ENCODE measurements around the gene FBXL5. TPM values are rescaled to one million over a fixed set of nuclear protein-coding genes. Genes with fewer than 3 reads are reported as not detected.

Gene FBXL5
- total RNA-seq, 4 donors from 2014 or later = 154 to 246 (median 212) TPM

GRCh38 chr4:15691346-15692135 is 36.4 kb upstream of the FBXL5 start:
- H3K27ac ChIP-seq = peak overlapping the region in 1 of 3 donors; percentile 7

GRCh38 chr4:15690020-15690809 is 35.1 kb upstream of the FBXL5 start:
- 68 to 81% methylated on average over 7 of the region's 7 CpGs for WGBS, 2 donors
- Histone ChIP-seq H3K27ac (no peak overlapping the region), H3K36me3 (no peaks in the 10 kb centered on the region), H3K4me1 (peaks cover 0 to 3% of the 10 kb centered on the region in 2 donors), H3K27me3 (no peaks in the 10 kb centered on the region), H3K9me3 (no peaks in the 10 kb centered on the region), H3K4me3 (replicated peaks in 1 of 3) (no peak overlapping the region)
- TF ChIP-seq CTCF (IDR thresholded peaks at IDR 0.05) (no peak), POLR2A (IDR thresholded peaks at IDR 0.05) (no peak)
- intact Hi-C loops (cut with DNase I) = no loop called here
- DNase-seq = no peak

More at GRCh38 chr4:15691346-15692135, 36.4 kb upstream of the FBXL5 start:
- no peak for DNase-seq
- Histone ChIP-seq H3K4me3 (replicated peaks in 1 of 3) (no peak overlapping the region), H3K4me1 (peaks cover 0 to 3% of the 10 kb centered on the region in 2 donors), H3K27me3 (no peaks in the 10 kb centered on the region), H3K9me3 (no peaks in the 10 kb centered on the region), H3K36me3 (no peaks in the 10 kb centered on the region)
- TF ChIP-seq POLR2A (IDR thresholded peaks at IDR 0.05) (no peak), CTCF (IDR thresholded peaks at IDR 0.05) (no peak)
- 73 to 84% methylated on average over 3 of the region's 3 CpGs for WGBS, 2 donors
- intact Hi-C loops (cut with DNase I) = no loop called here

- Histone ChIP-seq H3K27me3 (no peaks in the 10 kb centered on the region), H3K9me3 (no peaks in the 10 kb centered on the region), H3K4me3 (replicated peaks in 1 of 3) (no peak overlapping the region), H3K27ac (no peak overlapping the region), H3K4me1 (peaks cover 0 to 3% of the 10 kb centered on the region in 2 donors), H3K36me3 (no peaks in the 10 kb centered on the region)
- intact Hi-C loops (cut with DNase I) = no loop called here
- no peak for DNase-seq
- TF ChIP-seq POLR2A (IDR thresholded peaks at IDR 0.05) (no peak), CTCF (IDR thresholded peaks at IDR 0.05) (no peak)
- WGBS, 2 donors = 89 to 94% methylated on average over 2 of the region's 2 CpGs
These were observed 34.4 kb upstream of the FBXL5 start for GRCh38 chr4:15689540-15689939.

- intact Hi-C loops (cut with DNase I) = no loop called here
- H3K4me3 ChIP-seq (replicated peaks in 1 of 3) = no peak overlapping the region
- no peaks in the 10 kb centered on the region for H3K36me3 ChIP-seq
- 83 to 85% methylated on average over 5 of the region's 5 CpGs for WGBS, 2 donors
- no peaks in the 10 kb centered on the region for H3K9me3 ChIP-seq
- H3K27me3 ChIP-seq = no peaks in the 10 kb centered on the region
- no peak for TF ChIP-seq CTCF (IDR thresholded peaks at IDR 0.05)
- no peak for TF ChIP-seq POLR2A (IDR thresholded peaks at IDR 0.05)
- H3K4me1 ChIP-seq = peaks cover 0 to 6% of the 10 kb centered on the region in 2 donors
- DNase-seq = no peak
- no peak overlapping the region for H3K27ac ChIP-seq
These were observed 32.9 kb upstream of the FBXL5 start for GRCh38 chr4:15688051-15688450.

- WGBS, 2 donors = 100% methylated on average over 1 of the region's 1 CpG
- Histone ChIP-seq H3K9me3 (no peaks in the 10 kb centered on the region), H3K27ac (no peak overlapping the region), H3K4me3 (replicated peaks in 1 of 3) (no peak overlapping the region), H3K27me3 (no peaks in the 10 kb centered on the region), H3K36me3 (no peaks in the 10 kb centered on the region), H3K4me1 (peaks cover 0 to 12% of the 10 kb centered on the region in 2 donors)
- no peak for DNase-seq
- intact Hi-C loops (cut with DNase I) = no loop called here
- TF ChIP-seq POLR2A (IDR thresholded peaks at IDR 0.05) (no peak), CTCF (IDR thresholded peaks at IDR 0.05) (no peak)
These were observed 29.3 kb upstream of the FBXL5 start for GRCh38 chr4:15684498-15684897.

Data from thyroid gland (tissue), 4 donors.